HL-60 (cell line): Measurements from ENCODE around the gene LAMA3.

Experiments
- DNase-seq, 2 experiments: peaks; one replicate each; pipeline ENCODE4 v3.0.0-alpha.2; 2010 to 2020; ENCODE audit warnings: low read depth in 1 of 2, low spot score in 1 of 2
- H3K27ac ChIP-seq: fragments of 250-450 bp; sonication (Bioruptor Pico); replicated peaks from 2 replicates; pipeline ENCODE4 v1.5.1; 2020; ENCODE audit warnings: mild to moderate bottlenecking, moderate library complexity
- H3K27me3 ChIP-seq: fragments of 250-450 bp; sonication (Bioruptor Pico); 2 replicates; pipeline ENCODE4 v1.5.1; 2021; ENCODE audit warnings: mild to moderate bottlenecking, moderate library complexity; ENCODE audit not compliant: insufficient read depth, poor library complexity, severe bottlenecking
- H3K4me3 ChIP-seq: replicated peaks from 2 replicates; pipeline ENCODE4 v1.5.1; 2011; ENCODE audit warnings: mild to moderate bottlenecking, control low read depth, low read length; ENCODE audit not compliant: insufficient read depth
- GABPA ChIP-seq: IDR thresholded peaks from 2 replicates; pipeline ENCODE4 v1.6.1; 2012; ENCODE audit warnings: low read depth
- POLR2AphosphoS5 ChIP-seq: IDR thresholded peaks from 2 replicates; pipeline ENCODE4 v1.6.1; 2012; ENCODE audit warnings: low read depth
- SPI1 ChIP-seq: IDR thresholded peaks from 2 replicates; pipeline ENCODE4 v1.6.1; 2012; ENCODE audit warnings: low read depth, mild to moderate bottlenecking, borderline replicate concordance
- TF ChIP-seq, protein P1 (sequence below): IDR thresholded peaks from one replicate; pipeline ENCODE4 v1.5.1; 2011; ENCODE audit warnings: low read length, control low read depth, inconsistent platforms; ENCODE audit not compliant: insufficient read depth
- TF ChIP-seq, protein P2 (sequence below): IDR thresholded peaks from 2 replicates; pipeline ENCODE4 v1.6.1; 2012; ENCODE audit warnings: low read depth; ENCODE audit not compliant: insufficient replicate concordance

Gene LAMA3

DNA sequence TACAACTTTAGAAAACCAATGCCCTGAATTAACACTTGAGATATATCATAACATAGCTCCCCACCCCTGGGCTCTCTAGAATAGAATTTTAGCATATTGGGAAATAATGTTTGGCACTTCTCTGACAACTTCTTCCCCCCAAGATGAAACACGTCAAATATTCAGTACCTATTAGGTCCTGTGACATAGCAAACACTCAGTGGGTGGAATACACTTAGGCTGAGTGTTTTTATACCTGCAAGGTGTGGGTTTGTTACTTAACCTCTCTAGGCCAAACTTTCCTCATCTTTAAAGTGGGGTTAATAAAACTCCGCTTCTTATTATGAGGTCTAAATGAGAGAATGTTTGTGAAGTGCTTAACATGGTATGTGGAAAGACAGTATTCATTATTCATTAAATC, 56.1 kb downstream of the LAMA3 start:
- Histone ChIP-seq H3K27me3 (peaks cover 11% of the 10 kb centered on the region), H3K27ac (no peak overlapping the region), H3K4me3 (no peak overlapping the region)
- no peak for DNase-seq
- TF ChIP-seq SPI1, result no peak
- no peak for TF ChIP-seq POLR2AphosphoS5
- TF ChIP-seq GABPA, result no peak
- TF ChIP-seq, protein P1, sequence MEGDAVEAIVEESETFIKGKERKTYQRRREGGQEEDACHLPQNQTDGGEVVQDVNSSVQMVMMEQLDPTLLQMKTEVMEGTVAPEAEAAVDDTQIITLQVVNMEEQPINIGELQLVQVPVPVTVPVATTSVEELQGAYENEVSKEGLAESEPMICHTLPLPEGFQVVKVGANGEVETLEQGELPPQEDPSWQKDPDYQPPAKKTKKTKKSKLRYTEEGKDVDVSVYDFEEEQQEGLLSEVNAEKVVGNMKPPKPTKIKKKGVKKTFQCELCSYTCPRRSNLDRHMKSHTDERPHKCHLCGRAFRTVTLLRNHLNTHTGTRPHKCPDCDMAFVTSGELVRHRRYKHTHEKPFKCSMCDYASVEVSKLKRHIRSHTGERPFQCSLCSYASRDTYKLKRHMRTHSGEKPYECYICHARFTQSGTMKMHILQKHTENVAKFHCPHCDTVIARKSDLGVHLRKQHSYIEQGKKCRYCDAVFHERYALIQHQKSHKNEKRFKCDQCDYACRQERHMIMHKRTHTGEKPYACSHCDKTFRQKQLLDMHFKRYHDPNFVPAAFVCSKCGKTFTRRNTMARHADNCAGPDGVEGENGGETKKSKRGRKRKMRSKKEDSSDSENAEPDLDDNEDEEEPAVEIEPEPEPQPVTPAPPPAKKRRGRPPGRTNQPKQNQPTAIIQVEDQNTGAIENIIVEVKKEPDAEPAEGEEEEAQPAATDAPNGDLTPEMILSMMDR, result no peak
- TF ChIP-seq, protein P2, sequence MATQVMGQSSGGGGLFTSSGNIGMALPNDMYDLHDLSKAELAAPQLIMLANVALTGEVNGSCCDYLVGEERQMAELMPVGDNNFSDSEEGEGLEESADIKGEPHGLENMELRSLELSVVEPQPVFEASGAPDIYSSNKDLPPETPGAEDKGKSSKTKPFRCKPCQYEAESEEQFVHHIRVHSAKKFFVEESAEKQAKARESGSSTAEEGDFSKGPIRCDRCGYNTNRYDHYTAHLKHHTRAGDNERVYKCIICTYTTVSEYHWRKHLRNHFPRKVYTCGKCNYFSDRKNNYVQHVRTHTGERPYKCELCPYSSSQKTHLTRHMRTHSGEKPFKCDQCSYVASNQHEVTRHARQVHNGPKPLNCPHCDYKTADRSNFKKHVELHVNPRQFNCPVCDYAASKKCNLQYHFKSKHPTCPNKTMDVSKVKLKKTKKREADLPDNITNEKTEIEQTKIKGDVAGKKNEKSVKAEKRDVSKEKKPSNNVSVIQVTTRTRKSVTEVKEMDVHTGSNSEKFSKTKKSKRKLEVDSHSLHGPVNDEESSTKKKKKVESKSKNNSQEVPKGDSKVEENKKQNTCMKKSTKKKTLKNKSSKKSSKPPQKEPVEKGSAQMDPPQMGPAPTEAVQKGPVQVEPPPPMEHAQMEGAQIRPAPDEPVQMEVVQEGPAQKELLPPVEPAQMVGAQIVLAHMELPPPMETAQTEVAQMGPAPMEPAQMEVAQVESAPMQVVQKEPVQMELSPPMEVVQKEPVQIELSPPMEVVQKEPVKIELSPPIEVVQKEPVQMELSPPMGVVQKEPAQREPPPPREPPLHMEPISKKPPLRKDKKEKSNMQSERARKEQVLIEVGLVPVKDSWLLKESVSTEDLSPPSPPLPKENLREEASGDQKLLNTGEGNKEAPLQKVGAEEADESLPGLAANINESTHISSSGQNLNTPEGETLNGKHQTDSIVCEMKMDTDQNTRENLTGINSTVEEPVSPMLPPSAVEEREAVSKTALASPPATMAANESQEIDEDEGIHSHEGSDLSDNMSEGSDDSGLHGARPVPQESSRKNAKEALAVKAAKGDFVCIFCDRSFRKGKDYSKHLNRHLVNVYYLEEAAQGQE, result no peak

DNA sequence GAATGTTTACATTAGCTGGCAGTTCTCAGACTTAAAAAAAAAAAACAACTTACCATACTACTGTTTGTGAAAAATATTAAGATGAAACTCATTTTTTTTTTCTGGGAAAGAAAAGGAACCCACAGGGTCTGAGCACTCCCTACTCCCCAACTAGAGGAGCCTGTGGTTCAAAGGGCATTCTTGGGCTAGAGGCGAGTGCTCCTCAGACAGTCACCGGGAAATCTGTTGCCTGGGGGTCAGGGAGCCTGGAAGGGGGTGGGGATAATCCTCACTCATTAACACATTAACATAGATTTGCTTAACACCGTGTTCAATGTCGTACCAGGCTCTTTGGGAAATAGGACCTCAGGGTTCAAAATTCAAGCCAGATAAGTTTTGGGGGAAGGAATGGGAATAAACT, 57.6 kb downstream of the LAMA3 start:
- DNase-seq, result no peak
- no peak overlapping the region for H3K27ac ChIP-seq
- H3K4me3 ChIP-seq, result no peak overlapping the region
- peaks cover 11% of the 10 kb centered on the region for H3K27me3 ChIP-seq
- TF ChIP-seq, protein P2, result no peak
- TF ChIP-seq, protein P1, result no peak
- TF ChIP-seq SPI1 (no peak), POLR2AphosphoS5 (no peak)

DNA sequence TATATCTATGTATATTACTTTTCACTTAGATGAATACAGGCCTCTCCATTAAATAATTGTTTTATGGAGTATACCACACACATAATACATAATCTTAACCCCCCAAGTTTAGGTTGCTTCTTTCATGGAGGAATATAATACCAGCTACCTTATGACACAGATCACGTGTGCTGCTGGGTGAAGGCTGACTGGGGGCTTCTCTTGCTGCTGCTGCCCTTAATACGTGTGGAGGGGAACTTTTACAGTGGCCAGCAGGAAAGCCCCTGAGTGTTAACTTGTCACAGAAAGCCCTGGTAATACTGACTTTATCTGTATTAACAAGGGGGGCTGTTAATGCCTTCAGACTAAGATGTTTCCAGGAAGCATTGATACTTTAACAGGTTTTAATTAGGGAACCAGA, 63.1 kb downstream of the LAMA3 start:
- H3K4me3 ChIP-seq, result no peak overlapping the region
- H3K27ac ChIP-seq, result no peak overlapping the region
- no peak for DNase-seq
- TF ChIP-seq, protein P2, result no peak
- no peak for TF ChIP-seq POLR2AphosphoS5
- no peak for TF ChIP-seq GABPA
- TF ChIP-seq SPI1, result no peak
- TF ChIP-seq, protein P1, result no peak
- H3K27me3 ChIP-seq, result no peaks in the 10 kb centered on the region
